Renal cortex interstitium (tissue), 11 donors: Measurements from ENCODE around the gene CDK9. TPM values are rescaled to one million over a fixed set of nuclear protein-coding genes. Genes with fewer than 3 reads are reported as not detected.

Experiments used
- DNase-seq, 11 donors: peaks; one replicate each; pipeline ENCODE4 v3.0.0-alpha.2; 2013; ENCODE audit warnings: low read depth in 9 of 11, low spot score in 4 of 11; ENCODE audit errors: extremely low read depth in 1 of 11
- polyA plus RNA-seq, 3 donors: library from polyadenylated mRNA; unstranded; fragments of 120-200 nt; gene quantifications; one replicate each; pipeline ENCODE4 v1.2.1, GENCODE V29; 2013; ENCODE audit not compliant: insufficient read length in 3 of 3

CDK9 gene
- polyA plus RNA-seq, 3 donors = 67.5 to 75.5 (median 73.9) TPM

GRCh38 chr9:127810378-127811187 is 24.7 kb downstream of the CDK9 start:
- no peak for DNase-seq

GRCh38 chr9:127812011-127812410 is 26.2 kb downstream of the CDK9 start:
- no peak for DNase-seq

DNA sequence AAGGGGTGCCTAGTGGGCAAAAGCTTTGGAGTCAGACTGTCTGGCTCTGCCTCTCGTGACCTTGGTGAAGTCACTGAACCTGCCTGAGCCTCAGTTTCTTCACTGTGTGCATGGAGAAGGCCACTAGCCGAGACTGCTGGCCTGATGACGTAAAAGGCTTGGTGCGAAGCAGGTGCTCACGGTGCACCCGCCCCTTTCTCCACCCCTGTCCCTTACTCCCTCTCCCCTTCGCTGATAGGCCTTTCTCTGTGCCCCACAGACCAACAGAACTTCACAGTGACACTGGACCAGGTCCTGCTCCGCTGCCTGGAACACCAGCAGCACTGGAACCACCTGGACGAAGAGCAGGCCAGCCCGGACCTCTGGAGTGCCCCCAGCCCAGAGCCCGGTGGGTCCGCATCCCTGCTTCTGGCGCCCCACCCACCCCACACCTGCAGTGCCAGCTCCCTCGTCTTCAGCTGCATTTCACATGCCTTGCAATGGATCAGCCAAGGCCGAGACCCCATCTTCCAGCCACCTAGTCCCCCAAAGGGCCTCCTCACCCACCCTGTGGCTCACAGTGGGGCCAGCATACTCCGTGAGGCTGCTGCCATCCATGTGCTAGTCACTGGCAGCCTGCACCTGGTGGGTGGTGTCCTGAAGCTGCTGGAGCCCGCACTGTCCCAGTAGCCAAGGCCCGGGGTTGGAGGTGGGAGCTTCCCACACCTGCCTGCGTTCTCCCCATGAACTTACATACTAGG is 27.3 kb downstream of the CDK9 start:
- DNase-seq = no peak

DNA sequence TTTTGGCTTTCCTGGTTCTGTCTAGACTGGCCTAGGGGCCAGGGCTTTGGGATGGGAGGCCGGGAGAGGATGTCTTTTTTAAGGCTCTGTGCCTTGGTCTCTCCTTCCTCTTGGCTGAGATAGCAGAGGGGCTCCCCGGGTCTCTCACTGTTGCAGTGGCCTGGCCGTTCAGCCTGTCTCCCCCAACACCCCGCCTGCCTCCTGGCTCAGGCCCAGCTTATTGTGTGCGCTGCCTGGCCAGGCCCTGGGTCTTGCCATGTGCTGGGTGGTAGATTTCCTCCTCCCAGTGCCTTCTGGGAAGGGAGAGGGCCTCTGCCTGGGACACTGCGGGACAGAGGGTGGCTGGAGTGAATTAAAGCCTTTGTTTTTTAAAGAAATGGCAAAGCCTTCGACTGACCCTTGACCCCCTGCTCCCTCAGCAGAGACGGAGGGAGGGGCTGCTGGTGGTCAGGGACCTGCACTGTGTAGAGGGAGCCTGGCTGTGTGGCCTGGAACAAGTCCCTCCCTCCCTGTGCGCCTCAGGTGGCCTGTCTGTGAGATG is 27.9 kb downstream of the CDK9 start:
- DNase-seq = no peak

GRCh38 chr9:127814619-127815511 is 29.0 kb downstream of the CDK9 start:
- no peak for DNase-seq

DNA sequence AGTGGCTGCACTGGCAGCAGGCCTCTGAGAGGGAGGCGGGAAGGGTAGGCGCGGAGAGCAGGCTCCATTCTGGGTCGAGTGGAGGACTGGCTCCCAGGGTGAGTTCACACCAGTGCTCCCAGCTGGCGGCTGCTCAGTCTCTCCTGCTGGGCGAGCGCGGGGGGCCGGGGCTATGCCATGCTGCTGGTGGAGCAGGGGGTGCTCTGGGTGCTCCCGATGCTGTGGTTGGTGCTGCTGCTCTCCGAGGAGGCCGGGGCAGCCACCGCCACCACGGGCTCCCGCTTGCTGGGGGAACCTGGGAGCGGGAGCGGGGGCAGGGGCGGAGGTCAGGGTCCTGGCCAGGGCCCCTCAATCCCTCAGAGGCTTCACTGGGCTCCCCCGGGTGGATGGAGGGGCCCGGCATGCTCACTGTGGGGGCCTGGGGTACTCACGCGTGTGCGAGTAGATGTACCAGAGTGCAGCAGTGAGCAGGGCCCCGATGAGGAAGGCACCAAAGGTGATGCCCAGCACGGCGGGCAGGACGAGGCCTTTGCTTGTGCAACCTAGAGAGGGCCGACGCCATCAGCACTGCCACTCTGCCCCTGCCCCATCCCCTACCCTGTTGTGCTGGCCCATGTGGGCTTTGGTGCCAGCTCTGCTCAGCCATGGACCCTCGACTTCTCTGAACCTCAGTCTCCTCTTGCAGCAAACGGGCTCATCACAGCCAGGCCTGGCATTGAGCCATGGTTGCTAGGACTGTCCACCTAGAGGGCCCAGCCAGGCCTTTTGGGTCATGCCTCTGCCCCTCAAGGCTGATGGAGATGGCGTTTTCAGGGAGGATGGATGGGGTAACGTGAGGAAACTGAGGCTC is 29.9 kb downstream of the CDK9 start:
- no peak for DNase-seq

GRCh38 chr9:127816362-127816725 is 30.5 kb downstream of the CDK9 start:
- no peak for DNase-seq

DNA sequence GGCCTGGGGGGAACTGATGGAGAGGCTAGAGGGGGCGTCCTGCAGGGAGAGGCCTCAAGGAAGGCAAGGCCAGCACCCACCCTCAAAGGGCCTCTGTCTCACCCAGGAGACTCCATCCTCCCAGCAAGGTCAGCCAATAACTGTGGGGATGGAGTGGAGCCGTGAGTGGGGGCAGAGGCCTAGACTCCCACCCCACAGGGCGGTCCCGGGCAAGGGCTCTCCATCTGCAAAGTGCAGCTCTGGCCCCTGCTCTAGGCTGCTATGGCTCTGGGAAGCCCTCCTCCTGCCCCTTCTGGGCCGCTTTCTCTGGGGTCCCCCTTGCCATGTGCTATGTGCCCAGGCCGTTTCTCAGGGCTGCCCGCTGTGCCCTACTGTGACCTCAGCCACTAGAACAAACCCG is 30.9 kb downstream of the CDK9 start:
- DNase-seq = no peak

DNA sequence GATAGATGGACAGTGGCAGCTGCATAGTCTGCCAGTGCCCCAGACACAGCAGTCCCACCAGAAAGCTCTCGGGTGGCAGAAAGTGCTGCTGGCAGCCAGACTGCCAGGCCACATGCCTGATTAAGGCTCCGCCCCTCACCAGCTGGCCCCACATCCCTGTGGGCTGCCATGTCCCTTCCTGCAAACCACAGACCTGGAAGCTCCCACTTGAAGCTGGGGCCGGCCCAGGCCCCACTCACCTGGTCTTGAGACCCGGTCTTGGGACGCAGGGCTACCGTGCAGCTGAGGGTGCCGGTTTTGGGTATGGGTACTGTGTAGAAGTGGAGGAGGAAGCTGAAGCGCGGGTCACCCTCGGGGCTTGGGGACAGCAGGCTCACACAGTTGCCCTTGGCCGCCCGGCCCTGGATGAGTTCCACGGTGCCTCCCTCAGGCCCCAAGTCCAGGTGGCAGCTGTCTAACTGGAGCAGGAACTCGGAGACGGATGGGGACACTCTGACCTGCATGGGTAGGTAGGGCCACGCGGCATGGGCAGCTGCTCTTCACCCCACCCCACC is 32.1 kb downstream of the CDK9 start:
- DNase-seq = no peak

DNA sequence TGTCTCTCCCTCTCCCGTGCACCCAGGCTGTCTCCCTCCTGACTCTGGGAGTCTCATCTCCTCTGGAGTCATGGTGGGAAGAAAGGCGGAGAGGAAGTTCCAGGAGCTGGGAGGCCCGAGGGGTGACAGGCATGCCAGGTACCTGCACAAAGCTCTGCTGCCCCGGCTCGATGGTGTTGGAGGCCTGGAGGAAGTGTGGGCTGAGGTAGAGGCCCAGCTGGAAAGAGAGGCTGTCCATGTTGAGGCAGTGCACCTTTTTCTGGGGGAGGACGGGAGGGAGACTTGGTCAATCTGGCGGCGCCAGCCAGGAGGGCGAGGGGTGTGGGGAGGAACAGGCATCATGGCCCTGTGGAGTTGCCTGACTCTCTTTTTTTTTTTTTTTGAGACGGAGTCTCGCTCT is 32.7 kb downstream of the CDK9 start:
- no peak for DNase-seq

- DNase-seq = no peak
These were observed 36.3 kb downstream of the CDK9 start for GRCh38 chr9:127822108-127822507.

DNA sequence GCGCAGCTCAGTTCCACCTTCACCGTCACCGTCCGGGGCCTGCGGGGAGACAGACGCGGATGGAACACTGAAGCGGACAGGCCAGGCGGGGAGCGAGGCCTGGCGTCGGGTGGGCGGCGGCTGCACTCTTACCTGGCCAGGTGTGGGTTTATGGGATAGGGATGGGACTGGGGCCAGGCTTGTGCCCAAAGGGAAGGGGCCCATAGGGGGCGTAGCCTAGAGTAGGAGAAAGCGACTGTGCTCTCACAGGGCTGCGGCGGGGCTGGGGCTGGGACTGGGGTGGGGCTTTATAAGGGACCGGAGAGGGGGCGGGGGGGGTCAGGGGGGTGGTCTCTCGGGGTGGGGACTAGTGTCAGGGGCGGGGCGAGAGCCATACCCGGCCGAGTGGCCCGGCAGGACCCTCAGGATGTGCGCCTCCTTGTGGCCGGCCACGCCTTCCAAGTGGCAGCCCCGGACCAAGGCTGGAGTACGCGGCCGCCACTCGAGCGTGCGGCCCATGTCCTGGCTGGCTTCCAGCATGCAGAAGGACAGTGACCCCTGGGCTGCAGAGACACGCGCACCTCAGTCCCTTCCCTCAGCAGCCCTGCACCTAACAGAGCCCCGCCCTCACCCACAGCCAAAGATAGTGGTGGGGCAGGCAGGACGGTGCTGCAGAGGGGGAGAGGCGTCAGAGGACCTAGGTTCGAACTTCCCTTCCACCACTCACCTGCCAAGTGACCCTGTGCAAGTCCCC is 39.7 kb downstream of the CDK9 start:
- DNase-seq = no peak

- no peak for DNase-seq
These were observed 40.5 kb downstream of the CDK9 start for GRCh38 chr9:127826253-127826913.

- DNase-seq = peak; percentile 57 to 89 (median 82)
These were observed 42.6 kb downstream of the CDK9 start for GRCh38 chr9:127828262-127829031.

GRCh38 chr9:127829205-127829906 is 43.5 kb downstream of the CDK9 start:
- no peak for DNase-seq

GRCh38 chr9:127832248-127832647 is 46.4 kb downstream of the CDK9 start:
- no peak for DNase-seq
